H1 (cell line): ENCODE data around the gene GRID2. TPM values are rescaled to one million over a fixed set of nuclear protein-coding genes. Genes with fewer than 3 reads are reported as not detected.

ENCODE experiments used
- CBX8 ChIP-seq: fragments of 300-800, 300-1000 bp; sonication (generic); IDR thresholded peaks from 2 replicates; pipeline ENCODE4 v1.7.1; 2016; ENCODE audit warnings: low read depth, low read length, borderline replicate concordance
- CEBPB ChIP-seq: IDR thresholded peaks from 2 replicates; pipeline ENCODE4 v1.6.1; 2012; ENCODE audit warnings: low read depth, low read length
- CREB1 ChIP-seq: IDR thresholded peaks from 2 replicates; pipeline ENCODE4 v1.6.1; 2012; ENCODE audit warnings: inconsistent platforms
- KDM1A ChIP-seq: fragments of 200-600, 300-600 bp; sonication (generic); IDR thresholded peaks from 2 replicates; pipeline ENCODE4 v1.7.1; 2016; ENCODE audit warnings: mild to moderate bottlenecking, low read length, borderline replicate concordance
- SP1 ChIP-seq: IDR thresholded peaks from 2 replicates; pipeline ENCODE4 v1.6.1; 2011; ENCODE audit warnings: low read depth, low read length
- TCF12 ChIP-seq: IDR thresholded peaks from 2 replicates; pipeline ENCODE4 v1.6.1; 2011; ENCODE audit warnings: low read depth, mild to moderate bottlenecking, low read length
- polyA plus RNA-seq, 7 experiments: library from polyadenylated mRNA; depleted of rRNA in 3 of 7; stranded (reverse) in 5 of 7; unstranded in 2 of 7; fragments of >200 nt in 5 of 7; fragments of 200-250 nt in 2 of 7; gene quantifications; 1 replicate in 5 of 7; 2 replicates in 1 of 7; 4 replicates in 1 of 7; pipeline versions ENCODE4 v1.2.1 to v1.2.3, GENCODE V29; 2011 to 2013; ENCODE audit warnings: missing spikeins in 2 of 7, mixed read lengths in 2 of 7
- total RNA-seq: library from RNA; stranded (reverse); fragmentation: NEBNext Ultra II Directional; extraction: Animal tissue kit (Norgen Biotek cat#: 25700); gene quantifications from 2 replicates; pipeline ENCODE4 v1.2.1, GENCODE V29; 2021

The GRID2 gene
- total and polyA plus RNA-seq, 2 of the 8 experiments (the other 6 are each of a cell fraction or from before 2014, with no cell fraction given) = 31.1 to 81.9 TPM

DNA sequence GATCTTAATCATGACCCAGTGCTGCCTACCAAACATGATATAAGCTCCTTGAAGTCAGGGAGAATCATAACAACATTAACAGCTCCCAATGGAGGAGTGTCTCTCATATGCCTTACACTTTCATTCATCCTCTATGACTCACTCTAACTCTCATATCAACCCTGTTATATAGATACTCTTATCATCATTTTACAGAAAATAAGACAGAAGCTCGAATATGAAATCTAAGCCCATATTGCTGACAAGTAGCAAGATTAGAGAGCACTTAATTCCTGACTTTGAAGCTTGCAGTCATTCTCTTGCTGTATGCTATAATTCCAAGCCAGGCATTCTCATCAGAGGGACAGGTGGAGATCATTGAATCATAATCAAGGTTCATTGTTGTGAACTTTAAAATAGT lies 1048.1 kb downstream of the GRID2 start (continued):
- TF ChIP-seq KDM1A (no peak), SP1 (no peak), CBX8 (no peak), TCF12 (no peak), CREB1 (no peak), CEBPB (no peak)
